HG03439 (cell line): ENCODE measurements around the gene PCDHB11.
"Not testable (repeated sequence)": the region's sequence is repeated elsewhere in the genome, so short reads cannot be mapped to it uniquely, and the experiment has no call there.

Experiments
- ATAC-seq: cut with Tn5 transposase; IDR thresholded peaks from one replicate; pipeline ENCODE4 v1.9.1; 2021; ENCODE audit warnings: mild to moderate bottlenecking, moderate library complexity; ENCODE audit not compliant: unreplicated experiment

The PCDHB11 gene

DNA sequence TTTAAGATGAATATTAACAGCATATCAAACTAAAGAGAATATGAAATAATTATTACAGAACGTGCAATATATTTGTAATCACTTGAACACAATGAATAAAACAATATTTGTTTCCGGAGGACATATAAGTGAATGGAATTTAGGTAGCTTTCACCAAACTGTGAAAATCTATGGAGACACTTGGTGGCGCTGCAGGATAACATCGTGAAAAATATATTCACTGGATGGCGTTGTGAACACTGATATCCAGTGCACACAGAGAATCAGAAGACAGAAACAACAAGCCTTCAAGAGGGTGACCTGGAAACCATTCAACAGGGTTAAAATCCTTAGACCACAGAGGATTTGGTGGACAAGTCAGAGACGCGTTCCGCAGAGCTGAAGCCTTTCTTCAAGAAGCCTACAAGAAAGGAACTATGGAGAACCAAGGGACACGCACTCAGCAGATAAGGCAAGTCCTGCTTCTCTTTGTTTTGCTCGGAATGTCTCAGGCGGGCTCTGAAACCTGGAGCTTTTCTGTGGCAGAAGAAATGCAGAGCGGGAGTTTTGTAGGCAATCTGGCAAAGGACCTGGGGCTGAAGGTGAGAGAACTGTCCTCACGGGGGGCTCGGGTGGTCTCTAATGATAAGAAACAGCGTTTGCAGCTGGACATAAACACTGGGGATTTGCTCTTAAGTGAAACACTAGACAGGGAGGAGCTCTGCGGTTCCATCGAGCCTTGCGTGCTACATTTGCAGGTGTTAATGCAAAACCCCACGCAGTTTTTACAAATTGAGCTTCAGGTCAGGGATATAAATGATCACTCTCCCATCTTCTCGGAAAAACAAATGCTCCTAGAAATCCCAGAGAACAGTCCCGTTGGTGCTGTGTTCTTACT is at the start of gene PCDHB11:
Gene PCDHB11, plus strand, starts transcription at position 269 of the 877 bp plus-strand sequence. Its CDS starts 148 bp downstream, at position 417.
- no peak for ATAC-seq

DNA sequence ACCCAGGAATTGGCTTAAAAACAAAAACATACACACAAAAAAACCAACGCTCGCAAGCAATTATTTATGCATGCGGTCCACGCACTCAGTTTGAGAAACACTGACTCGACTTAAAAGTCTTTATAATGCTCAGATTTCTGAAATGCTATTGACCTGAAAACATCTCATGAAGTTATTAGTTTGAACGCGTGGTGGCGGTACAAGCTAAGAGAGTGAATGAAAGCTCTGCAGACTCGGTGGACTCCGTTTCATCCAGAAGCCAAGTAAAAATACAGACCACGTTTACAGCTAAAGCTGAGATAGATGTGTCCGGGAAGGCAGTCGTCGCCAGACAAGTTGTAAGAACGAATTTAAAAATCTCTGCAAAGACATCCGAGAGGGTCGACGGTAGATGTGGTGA is 49.6 kb upstream of the PCDHB11 start, which contains the start of gene PCDHB6:
Gene PCDHB6, plus strand, starts transcription at position 246 of the 400 bp plus-strand sequence. CDS start 201 bp downstream, outside the sequence.
- ATAC-seq = no peak

DNA sequence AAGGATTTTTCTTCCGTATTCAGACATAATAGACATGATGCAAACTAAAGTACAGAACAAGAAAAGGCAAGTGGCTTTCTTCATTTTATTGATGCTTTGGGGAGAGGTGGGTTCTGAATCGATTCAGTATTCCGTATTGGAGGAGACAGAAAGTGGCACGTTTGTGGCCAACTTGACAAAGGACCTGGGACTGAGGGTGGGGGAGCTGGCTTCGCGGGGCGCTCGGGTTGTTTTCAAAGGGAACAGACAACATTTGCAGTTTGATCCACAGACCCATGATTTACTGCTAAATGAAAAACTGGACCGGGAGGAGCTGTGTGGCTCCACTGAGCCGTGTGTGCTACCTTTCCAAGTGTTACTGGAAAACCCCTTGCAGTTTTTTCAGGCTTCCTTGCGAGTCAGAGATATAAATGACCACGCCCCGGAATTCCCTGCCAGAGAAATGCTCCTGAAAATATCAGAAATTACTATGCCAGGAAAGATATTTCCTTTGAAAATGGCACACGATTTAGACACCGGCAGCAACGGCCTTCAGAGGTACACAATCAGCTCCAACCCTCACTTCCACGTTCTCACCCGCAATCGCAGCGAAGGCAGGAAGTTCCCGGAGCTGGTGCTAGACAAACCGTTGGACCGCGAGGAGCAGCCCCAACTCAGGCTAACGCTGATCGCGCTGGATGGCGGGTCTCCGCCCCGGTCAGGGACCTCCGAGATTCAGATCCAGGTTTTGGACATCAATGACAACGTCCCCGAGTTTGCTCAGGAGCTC is 49.0 kb upstream of the PCDHB11 start:
- ATAC-seq = no peak

DNA sequence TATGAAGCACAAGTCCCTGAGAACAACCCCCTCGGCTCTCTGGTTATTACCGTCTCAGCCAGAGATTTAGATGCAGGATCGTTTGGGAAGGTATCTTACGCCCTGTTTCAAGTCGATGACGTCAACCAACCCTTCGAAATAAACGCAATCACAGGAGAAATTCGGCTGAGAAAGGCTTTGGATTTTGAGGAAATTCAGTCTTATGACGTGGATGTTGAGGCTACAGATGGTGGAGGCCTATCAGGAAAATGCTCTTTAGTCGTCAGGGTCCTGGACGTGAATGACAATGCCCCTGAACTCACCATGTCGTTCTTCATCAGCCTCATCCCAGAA is 48.5 kb upstream of the PCDHB11 start:
- no peak for ATAC-seq

DNA sequence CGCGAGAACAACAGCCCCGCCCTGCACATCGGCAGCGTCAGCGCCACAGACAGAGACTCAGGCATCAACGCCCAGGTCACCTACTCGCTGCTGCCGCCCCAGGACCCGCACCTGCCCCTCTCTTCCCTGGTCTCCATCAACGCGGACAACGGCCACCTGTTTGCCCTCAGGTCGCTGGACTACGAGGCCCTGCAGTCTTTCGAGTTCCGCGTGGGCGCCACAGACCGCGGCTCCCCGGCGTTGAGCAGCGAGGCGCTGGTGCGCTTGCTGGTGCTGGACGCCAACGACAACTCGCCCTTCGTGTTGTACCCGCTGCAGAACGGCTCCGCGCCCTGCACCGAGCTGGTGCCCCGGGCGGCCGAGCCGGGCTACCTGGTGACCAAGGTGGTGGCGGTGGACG is 47.8 kb upstream of the PCDHB11 start:
- not testable (repeated sequence) for ATAC-seq

DNA sequence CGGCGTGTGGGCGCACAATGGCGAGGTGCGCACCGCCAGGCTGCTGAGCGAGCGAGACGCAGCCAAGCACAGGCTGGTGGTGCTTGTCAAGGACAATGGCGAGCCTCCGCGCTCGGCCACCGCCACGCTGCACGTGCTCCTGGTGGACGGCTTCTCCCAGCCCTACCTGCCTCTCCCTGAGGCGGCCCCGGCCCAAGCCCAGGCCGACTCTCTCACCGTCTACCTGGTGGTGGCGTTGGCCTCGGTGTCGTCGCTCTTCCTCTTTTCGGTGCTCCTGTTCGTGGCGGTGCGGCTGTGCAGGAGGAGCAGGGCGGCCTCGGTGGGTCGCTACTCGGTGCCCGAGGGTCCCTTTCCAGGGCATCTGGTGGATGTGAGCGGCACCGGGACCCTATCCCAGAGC is 47.3 kb upstream of the PCDHB11 start:
- ATAC-seq = not testable (repeated sequence)

DNA sequence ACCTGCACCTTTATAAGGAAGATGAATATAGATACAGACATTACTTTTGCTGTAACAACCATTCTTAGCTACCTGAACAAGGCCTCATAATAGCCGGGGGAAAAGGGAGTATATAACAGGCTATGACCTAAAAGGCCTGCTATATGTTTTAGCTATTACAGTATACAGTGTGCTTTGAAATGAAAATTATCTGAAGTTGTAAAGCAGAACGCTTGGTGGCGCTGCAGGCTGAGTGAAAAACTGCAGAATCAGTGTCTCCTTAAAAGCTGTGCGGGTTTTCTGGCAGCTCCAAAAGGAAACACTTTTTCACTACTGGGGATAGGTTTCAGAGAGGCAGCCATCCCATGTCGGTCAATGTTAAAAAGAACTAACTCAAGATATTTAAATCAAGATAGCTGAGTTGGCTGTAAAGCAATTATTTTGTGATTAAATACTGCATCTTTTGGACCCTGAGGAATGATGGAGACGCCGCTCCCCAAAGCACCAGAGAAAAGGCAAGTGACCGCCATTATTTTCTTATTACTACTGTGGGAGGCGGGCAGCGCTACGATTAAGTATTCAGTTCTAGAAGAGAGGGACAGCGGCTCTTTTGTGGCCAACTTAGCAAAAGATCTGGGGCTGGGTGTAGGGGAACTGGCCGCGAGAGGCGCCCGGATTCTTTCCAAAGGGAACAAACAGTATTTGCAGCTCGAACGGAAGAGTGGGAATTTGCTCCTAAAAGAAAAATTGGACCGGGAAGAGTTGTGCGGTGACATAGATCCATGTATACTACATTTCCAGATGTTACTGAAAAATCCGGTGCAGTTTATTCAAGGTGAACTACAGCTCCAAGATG is 43.7 kb upstream of the PCDHB11 start:
- no peak for ATAC-seq

DNA sequence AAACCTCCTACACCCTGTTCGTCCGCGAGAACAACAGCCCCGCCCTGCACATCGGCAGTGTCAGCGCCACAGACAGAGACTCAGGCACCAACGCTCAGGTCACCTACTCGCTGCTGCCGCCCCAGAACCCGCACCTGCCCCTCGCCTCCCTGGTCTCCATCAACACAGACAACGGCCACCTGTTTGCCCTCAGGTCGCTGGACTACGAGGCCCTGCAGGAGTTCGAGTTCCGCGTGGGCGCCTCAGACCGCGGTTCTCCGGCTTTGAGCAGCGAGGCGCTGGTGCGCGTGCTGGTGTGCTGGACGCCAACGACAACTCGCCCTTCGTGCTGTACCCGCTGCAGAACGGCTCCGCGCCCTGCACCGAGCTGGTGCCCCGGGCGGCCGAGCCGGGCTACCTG is 42.1 kb upstream of the PCDHB11 start:
- ATAC-seq = not testable (repeated sequence)

DNA sequence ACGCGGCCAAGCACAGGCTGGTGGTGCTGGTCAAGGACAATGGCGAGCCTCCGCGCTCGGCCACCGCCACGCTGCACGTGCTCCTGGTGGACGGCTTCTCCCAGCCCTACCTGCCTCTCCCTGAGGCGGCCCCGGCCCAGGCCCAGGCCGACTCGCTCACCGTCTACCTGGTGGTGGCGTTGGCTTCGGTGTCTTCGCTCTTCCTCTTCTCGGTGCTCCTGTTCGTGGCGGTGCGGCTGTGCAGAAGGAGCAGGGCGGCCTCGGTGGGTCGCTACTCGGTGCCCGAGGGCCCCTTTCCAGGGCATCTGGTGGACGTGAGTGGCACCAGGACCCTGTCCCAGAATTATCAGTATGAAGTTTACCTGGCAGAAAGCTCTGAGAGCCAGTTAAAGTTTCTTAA is 41.5 kb upstream of the PCDHB11 start:
- ATAC-seq = not testable (repeated sequence)

DNA sequence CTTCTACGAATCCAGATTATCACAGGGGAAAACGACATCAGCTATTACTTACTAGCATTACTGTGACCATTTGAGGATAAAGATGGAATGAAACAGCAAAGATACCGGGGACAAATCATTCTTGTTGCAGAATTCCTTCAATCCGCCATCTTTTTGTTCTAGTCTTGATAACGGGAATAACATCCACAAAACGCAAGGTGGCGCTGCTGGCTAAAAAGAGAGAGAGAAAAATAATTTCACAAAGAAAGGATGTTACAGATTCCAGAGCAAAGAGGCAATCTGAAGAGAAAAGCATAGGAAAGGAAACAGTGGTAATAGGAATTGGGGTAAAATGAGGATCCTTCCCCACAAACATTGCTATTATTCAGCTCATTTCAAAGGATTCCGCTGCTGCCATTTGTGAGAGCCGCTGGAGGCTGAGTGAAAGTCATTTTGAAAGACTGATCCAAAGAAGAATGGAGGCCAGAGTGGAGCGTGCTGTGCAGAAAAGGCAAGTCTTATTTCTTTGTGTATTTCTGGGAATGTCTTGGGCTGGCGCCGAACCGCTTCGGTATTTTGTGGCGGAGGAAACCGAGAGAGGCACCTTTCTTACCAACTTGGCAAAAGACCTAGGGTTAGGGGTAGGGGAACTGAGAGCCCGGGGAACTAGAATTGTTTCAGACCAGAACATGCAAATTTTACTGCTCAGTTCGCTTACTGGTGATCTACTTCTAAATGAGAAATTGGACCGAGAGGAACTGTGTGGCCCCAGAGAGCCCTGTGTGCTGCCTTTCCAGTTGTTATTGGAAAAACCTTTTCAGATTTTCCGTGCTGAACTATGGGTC is 26.8 kb upstream of the PCDHB11 start, which contains the start of gene PCDHB7:
Gene PCDHB7, plus strand, starts transcription at position 264 of the 824 bp plus-strand sequence. Its CDS starts 192 bp downstream, at position 456.
- ATAC-seq = no peak

DNA sequence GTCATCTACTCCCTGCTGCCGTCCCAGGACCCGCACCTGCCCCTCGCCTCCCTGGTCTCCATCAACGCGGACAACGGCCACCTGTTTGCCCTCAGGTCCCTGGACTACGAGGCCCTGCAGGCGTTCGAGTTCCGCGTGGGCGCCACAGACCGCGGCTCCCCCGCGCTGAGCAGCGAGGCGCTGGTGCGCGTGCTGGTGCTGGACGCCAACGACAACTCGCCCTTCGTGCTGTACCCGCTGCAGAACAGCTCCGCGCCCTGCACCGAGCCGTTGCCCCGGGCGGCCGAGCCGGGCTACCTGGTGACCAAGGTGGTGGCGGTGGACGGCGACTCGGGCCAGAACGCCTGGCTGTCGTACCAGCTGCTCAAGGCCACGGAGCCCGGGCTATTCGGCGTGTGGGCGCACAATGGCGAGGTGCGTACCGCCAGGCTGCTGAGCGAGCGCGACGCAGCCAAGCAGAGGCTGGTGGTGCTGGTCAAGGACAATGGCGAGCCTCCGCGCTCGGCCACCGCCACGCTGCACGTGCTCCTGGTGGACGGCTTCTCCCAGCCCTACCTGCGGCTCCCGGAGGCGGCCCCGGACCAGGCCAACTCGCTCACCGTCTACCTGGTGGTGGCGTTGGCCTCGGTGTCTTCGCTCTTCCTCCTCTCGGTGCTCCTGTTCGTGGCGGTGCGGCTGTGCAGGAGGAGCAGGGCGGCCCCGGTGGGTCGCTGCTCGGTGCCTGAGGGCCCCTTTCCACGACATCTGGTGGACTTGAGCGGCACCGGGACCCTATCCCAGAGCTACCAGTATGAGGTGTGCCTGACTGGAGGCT is 24.9 kb upstream of the PCDHB11 start:
- not testable (repeated sequence) for ATAC-seq

DNA sequence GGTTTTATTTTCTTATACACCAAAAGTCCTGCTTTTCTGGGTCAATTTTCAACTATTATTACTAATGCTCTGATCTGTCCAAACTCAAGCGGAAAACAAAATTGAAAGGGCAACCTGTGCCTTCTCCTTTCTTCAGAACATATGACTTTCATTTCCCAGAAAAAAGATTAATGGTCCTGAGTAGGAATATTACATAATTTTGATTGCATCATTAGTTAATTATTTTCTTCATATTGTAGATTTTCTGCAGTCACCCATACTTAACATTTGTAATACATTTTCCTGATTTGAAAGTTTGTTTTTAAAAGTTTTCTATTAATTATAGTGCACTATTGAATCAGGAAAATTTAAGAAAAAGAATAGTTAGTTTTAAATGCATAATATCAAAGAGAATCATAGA is 23.5 kb upstream of the PCDHB11 start:
- no peak for ATAC-seq

DNA sequence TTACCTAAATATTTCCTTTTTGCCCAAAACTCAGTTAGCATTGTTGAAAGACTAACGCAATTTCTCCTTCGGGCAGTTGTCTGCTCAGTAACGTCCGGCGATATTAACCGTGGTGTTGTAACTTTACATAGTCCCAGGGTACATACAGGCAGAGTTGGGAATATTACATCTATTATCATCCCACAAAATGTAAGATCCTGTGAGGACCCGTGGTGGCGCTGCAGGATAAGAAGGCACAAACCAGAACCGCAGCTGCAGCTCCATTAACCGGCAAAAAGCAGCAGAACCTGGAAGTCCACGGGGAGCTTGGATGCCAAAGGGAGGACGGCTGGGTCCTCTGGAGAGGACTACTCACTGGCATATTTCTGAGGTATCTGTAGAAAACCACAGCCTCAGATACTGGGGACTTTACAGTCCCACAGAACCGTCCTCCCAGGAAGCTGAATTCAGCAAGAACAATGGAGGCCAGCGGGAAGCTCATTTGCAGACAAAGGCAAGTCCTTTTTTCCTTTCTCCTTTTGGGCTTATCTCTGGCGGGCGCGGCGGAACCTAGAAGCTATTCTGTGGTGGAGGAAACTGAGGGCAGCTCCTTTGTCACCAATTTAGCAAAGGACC is 21.7 kb upstream of the PCDHB11 start, which contains the start of gene PCDHB8:
Gene PCDHB8, plus strand, starts transcription at position 214 of the 615 bp plus-strand sequence. Its CDS starts 245 bp downstream, at position 459.
- not testable (repeated sequence) for ATAC-seq

DNA sequence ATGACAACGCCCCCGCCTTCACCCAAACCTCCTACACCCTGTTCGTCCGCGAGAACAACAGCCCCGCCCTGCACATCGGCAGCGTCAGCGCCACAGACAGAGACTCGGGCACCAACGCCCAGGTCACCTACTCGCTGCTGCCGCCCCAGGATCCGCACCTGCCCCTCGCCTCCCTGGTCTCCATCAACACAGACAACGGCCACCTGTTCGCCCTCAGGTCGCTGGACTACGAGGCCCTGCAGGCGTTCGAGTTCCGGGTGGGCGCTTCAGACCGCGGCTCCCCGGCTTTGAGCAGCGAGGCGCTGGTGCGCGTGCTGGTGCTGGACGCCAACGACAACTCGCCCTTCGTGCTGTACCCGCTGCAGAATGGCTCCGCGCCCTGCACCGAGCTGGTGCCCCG is 20.1 kb upstream of the PCDHB11 start:
- ATAC-seq = not testable (repeated sequence)

DNA sequence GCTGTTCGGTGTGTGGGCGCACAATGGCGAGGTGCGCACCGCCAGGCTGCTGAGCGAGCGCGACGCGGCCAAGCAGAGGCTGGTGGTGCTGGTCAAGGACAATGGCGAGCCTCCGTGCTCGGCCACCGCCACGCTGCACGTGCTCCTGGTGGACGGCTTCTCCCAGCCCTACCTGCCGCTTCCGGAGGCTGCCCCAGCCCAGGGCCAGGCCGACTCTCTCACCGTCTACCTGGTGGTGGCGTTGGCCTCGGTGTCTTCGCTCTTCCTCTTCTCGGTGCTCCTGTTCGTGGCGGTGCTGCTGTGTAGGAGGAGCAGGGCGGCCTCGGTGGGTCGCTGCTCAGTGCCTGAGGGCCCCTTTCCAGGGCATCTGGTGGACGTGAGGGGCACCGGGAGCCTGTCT is 19.6 kb upstream of the PCDHB11 start:
- ATAC-seq = not testable (repeated sequence)

DNA sequence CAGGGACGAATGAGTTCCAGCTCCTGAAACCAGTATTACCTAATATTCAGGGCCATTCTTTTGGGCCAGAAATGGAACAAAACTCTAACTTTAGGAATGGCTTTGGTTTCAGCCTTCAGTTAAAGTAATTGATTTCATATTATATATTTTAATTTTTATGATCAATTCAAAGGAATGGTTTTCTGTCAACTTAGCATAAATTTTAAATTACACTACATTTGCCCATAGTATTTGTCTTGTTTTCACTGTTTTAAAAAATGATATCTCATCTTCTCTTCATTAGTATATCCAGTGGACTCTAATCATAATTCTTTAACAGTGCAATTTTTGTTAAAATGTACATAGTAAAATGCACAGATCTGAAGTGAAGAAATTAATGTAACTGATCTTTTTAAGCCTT is 19.1 kb upstream of the PCDHB11 start:
- ATAC-seq = no peak

DNA sequence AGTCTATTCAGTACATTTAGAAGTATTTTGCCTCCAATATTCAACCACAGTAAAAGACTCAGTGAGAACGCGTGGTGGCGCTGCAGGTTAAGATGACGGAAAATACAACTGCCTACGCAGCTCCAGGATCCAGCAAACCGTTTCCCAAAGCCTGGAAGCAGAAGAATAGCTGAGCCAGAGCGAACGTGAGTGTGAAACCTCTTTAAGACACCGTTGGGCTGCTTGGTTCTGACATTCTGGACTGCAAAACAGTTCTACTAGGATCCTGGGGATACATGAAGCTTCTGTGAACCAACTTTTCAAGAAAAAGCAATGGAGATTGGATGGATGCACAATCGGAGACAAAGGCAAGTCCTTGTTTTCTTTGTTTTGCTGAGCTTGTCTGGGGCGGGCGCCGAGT is 17.2 kb upstream of the PCDHB11 start, which contains the start of gene PCDHB16:
Gene PCDHB16, plus strand, starts transcription at position 140 of the 400 bp plus-strand sequence. Its CDS starts 173 bp downstream, at position 313.
- no peak for ATAC-seq

DNA sequence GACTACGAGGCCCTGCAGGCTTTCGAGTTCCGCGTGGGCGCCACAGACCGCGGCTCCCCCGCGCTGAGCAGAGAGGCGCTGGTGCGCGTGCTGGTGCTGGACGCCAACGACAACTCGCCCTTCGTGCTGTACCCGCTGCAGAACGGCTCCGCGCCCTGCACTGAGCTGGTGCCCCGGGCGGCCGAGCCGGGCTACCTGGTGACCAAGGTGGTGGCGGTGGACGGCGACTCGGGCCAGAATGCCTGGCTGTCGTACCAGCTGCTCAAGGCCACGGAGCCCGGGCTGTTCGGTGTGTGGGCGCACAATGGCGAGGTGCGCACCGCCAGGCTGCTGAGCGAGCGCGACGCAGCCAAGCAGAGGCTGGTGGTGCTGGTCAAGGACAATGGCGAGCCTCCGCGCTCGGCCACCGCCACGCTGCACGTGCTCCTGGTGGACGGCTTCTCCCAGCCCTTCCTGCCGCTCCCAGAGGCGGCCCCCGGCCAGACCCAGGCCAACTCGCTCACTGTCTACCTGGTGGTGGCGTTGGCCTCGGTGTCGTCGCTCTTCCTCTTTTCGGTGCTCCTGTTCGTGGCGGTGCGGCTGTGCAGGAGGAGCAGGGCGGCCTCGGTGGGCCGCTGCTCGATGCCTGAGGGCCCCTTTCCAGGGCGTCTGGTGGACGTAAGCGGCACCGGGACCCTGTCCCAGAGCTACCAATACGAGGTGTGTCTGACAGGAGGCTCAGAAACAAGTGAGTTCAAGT is 15.1 kb upstream of the PCDHB11 start:
- not testable (repeated sequence) for ATAC-seq
